HG03045 (cell line): ENCODE data around the gene SCNM1.
"Not testable (repeated sequence)": the region's sequence is repeated elsewhere in the genome, so short reads cannot be mapped to it uniquely, and the experiment has no call there.

ENCODE experiments used
- ATAC-seq: cut with Tn5 transposase; IDR thresholded peaks from one replicate; pipeline ENCODE4 v1.9.1; 2021; ENCODE audit warnings: mild to moderate bottlenecking, moderate library complexity; ENCODE audit not compliant: unreplicated experiment

Gene SCNM1

DNA sequence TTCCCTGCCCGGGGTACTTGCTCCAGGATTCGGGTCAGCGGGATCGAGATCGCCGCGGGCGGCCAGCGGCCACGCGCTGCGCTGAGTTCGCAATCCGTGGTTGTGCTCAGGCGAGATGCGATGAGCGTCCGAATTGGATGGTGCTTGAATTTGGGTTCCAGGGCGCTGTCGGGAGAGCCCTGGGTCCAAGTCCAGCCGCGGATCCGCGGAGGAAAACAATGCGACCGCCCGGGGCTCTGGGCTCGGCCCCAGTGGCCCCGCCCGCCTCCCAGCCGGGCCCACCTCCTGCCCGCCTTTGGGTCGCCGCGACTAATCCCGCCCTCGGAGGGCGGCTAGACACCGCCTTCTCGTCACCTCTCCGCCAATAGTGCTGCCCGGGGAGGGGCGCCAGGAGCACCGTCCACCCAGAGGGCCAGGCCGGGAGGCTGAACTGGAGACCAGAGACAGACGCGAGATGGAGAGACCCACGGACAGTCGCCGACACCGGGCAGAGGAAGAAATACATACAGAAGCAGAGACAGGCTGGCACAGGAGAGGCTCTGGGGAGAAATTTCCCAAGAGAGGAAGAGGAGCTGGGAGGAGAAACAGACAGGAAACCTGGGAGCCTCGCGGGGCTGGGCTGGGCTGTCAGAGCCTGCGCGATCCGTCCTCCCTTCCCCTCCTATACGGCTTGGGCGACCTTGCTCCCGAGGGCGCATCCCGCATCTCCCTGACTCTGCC lies 19.4 kb upstream of the SCNM1 start, which contains the start of gene SEMA6C:
Gene SEMA6C, minus strand, starts transcription at position 220 of the 720 bp plus-strand sequence. CDS start 4,010 bp downstream, outside the sequence.
- peak; percentile 96 for ATAC-seq

DNA sequence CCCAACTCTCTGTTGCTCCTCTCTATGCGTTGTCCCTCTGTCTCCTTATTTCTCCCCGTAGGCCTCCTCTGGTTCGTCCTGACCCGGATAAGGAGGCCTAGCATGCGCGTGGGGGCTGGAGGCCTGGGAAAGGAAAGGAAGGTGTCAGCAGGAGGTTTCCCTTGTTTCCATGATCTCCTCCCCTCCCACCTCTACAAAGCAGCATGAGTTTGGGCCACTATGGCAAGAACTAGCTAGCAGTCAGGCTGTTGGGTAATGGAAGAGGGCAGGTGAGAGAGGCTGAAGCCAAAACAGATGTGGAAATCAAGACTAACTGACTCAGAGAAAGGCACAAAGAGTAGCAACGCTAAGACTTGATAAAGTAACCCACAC lies 18.8 kb upstream of the SCNM1 start:
- no peak for ATAC-seq

DNA sequence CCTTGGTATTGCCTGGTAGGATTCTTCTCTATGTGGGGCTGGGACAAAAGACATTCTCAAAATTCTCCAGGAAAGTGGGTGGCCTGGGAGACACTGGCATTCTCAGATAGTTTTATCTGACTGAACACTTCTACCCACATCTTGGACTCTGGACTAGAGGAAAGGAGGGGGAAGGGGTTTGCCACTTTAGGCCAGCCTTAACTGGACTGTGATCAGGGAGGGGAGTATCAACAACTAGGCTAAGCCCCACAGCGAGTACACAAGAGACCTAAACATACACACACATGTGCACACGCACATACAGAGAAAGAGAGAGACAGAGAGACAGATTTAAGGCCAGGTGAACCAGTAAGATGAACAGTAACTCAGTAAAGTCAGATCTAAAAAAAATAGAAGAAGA lies 18.3 kb upstream of the SCNM1 start:
- no peak for ATAC-seq

DNA sequence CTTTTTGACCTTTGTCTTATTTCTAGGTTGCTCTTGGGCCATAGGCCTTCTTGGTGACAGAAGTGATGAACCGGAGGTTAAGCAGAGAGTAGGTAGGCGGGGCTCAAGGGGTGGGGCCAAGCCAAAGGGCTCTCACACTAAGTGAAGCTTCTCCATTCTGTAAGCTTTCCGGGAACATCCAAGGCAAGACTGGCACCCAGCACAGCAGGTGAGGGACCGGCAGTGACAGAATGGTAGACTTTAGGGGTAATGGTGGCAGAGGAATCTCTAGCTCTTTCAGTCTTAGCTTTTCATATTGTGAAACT lies 9.5 kb upstream of the SCNM1 start, which contains the start of gene TNFAIP8L2:
Gene TNFAIP8L2, plus strand, starts transcription at position 135 of the 305 bp plus-strand sequence. CDS start 2,049 bp downstream, outside the sequence.
- ATAC-seq: peak; percentile 73

DNA sequence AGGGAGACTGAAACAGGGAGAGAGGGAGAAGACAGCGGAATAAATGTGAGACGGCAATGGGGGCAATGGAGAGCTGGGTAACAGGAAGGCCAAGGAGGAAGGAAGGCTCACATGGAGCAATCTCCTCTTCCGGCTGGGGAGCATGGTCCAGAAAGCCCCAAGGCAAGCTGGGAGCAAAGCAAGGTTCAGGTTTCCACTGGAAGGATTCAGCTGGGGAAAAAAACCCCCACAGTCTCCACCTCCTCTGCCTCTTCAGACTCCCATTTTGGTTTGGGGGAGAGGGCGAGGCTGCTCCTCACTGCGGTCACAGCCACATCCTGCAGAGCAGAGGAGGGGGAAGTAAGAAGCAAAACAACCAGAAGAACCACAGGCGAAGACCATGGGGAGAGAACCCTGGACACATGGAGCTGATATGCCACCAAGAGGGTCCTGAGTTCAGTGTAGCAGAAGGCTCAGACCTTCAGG lies 8.8 kb upstream of the SCNM1 start:
- ATAC-seq: no peak

DNA sequence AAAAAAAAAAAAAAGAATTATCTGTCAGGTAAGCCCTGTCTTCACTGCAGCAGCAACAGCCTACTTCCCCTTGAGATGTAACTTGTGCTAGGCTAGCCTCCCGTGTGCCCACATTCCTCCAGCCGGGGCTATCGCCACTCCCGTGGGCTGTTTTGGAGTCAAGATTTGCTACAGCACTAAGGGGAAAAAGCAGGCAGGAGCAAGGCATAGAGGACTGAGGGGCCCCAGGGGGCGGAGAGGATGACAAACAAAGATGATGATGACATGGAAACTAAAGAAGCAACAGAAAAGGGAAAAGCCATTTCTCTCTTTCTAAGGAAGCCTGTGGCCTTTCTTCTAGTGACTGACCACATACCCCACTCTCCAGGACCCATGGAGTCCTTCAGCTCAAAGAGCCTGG lies 7.6 kb upstream of the SCNM1 start:
- no peak for ATAC-seq

DNA sequence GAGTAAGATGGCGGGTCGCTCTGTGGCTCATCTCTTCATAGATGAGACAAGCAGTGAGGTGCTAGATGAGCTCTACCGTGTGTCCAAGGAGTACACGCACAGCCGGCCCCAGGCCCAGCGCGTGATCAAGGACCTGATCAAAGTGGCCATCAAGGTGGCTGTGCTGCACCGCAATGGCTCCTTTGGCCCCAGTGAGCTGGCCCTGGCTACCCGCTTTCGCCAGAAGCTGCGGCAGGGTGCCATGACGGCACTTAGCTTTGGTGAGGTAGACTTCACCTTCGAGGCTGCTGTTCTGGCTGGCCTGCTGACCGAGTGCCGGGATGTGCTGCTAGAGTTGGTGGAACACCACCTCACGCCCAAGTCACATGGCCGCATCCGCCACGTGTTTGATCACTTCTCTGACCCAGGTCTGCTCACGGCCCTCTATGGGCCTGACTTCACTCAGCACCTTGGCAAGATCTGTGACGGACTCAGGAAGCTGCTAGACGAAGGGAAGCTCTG lies 7.1 kb upstream of the SCNM1 start:
- no peak for ATAC-seq

DNA sequence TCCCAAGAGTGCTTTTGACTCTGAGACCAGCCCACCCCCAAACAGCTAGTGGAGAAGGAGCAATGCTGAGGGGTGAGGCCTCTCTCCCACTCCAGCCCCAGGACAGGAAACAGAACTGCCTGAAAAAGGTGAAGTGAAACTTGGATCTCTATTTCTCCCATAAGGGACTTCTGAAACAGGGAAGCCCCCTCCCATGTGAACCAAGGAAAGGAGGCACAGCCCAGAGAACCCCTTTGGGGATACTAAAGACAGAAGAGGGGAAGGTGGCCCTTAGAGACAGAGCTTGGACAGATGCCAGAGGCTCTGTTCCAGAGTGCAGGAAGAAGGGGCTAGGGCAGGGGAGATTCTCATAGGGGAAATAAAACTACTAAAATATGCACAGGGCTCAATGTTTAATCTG lies 6.6 kb upstream of the SCNM1 start:
- ATAC-seq: no peak

DNA sequence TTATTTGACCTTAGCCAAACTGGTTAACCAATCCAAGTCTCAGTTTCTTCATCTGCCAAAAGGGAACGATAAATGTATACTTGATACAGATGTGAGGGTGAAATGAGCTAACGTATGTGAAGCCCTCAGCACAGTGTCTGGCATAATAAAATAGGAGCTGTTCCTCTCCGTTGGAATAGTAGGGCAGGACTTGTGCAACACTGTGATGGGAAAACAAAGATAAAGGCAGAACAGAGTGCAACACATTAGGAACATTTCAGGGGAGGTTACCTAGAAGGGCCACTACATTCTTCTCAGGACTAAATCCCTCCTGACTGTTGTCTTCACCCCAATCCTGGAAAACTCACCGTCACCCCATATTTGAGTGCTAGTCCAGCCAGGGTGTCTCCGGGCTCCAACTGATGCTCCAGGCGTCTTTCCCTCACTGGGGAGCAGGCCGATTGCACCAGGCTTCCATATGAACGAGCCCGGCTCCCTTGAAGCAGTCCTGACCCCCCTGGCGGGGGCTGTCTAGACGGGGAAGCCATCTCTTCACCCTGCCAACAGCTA lies 1.1 kb upstream of the SCNM1 start:
- no peak for ATAC-seq

DNA sequence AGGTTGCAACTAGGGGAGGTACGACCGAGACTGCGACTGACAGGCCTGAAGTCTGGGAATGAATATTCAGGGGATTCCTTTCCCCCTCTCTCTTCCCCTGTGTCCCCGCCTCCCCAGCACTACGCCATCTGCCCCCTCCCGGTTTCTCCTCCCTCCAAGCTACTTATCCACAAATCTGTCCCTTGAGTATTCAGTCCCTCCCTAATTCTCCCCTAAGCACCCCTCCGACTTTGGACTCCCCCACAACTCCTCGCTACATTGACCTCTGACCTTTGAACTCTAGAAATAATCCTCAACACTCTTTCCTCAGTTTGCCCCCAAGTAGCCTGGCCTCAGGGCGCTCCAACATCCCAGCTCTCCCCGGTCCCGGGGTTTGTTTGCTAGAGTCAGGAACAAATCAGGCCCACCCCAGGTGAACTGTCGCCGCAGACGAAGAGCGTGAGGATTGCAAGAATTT lies 635 bp upstream of the SCNM1 start:
- ATAC-seq: no peak

DNA sequence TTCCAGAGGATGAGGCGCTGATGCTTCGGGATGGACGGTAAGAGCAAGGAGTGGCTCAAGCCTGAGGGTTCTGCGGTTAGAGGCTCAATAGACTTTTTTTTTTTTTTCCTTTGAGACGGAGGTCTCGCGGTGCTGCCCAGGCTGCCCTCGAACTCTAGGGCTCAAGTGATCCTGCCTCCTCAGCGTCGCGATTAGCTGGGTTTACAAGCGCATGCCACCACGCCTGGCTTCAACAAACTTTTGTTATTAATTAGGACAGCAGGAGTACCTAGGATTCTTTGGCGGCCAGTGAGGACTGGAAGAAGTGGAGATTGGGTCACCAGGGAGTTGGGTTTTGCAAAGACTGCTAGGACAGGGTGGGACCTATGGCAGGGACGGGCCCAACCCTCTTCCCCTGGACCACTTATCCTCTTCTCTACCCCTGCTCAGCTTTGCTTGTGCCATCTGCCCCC lies 587 bp downstream of the SCNM1 start:
- no peak for ATAC-seq

DNA sequence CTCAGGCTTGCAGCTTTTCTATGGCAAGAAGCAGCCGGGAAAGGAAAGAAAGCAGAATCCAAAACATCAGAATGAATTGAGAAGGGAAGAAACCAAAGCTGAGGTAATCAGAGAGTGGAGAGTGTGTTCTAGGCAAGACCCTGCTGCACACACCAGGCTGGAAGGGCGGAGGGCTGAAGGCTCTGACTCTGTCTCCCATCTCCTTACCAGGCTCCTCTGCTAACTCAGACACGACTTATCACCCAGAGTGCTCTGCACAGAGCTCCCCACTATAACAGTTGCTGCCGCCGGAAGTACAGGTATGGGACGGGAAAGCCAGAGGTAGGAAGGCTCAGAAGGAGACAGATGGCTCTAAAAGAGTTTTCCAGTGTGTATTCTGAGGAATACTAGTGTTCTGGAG lies 1.2 kb downstream of the SCNM1 start:
- ATAC-seq: no peak

DNA sequence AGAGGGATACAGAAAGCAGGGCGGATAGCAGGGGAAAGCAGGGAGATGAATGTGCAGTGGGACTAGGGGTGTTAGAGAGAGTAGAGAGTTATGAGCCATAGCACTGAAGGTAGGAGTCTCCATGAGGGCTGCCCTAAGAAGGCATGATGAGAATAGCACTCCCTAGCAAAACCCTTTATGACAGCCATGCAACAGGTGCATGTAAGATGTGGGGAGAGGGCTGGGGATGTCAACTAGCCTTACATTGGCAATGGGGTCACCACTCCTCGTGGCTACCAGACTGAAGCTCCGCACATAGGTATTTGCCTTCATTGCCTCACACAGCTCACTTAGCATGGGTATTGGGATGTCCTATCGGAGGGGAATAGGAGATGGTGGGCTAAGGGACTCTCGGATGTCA lies 5.2 kb downstream of the SCNM1 start:
- ATAC-seq: no peak

DNA sequence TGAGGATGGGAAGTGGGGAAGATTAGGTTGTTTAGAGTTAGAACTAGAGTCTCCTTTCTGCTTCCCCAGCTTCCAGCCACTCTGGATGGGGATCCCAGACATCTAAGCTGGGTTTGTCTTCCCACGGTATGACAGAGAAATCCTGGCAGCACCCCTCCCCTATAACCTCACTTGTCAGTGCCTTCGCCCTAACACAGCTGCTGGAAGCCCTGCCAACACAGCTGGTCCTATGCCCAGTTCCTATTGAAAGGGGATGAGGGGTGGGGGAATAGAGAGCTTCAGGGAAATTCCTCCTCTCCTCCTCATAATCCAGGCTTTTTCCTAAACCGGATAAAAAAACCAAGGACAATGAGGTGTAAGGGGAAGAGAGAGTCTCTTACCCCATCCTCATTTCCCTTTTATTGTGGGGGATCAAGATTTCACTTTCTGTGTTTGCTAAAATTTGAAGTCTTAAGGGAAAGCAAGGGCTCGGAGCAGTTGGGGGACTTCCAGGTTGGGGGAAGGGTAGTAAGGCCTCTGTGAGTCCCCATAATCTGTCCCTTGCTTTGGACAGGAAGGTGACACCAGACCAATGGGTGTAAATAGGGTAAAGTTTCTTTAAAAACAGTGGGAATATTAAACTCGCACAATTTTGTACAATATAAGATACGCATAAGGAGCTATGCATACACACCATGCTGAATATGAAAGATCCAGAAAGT lies 9.2 kb downstream of the SCNM1 start:
- ATAC-seq: no peak

DNA sequence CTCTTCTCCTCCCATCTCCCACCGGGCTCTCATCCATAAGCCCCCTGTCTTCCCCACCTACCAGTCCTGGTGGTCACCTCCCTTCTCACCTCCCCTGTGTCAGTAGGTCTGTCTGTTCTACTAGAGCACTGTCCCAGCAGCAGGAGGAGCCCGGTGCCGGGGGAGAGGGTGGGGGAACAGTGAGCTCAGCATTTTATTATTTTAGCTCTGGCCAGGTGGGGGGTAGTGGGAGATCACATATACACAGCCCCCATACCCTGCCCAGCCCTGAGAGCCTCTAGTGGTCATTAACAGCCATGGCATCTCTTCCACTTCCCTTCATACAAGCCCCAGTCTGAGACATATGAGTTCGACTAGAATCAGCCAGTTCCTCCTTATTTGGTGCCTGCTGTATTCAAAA lies 9.9 kb downstream of the SCNM1 start, which contains the start of gene TMOD4:
Gene TMOD4, minus strand, starts transcription at position 119 of the 400 bp plus-strand sequence. CDS start 1,106 bp downstream, outside the sequence.
- ATAC-seq: no peak

DNA sequence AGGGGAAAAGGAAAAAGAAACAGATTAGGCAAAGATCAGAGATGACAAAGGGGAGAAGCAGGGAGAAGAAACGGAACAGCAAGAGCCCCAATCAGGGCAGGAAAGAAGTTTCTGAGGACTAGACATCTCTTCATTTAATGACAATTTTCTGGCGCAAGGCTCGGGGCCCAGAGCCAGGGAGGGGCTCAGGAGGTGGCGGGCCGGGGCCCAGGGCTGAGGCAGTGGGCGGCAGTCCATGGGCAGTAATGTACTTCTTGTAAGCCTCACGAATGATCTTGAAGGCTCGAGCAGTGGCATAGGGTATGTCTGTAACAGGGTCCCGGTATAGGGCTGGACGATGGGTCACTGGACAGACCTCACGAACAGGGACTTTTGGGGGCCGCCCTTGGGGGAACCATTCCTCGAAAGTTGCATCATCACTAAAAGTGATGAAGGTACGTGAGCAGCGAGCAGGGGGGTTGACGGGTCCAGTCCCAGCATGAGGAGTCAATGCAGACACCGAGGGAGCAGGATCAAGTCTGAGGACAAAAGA lies 10.6 kb downstream of the SCNM1 start:
- no peak for ATAC-seq

DNA sequence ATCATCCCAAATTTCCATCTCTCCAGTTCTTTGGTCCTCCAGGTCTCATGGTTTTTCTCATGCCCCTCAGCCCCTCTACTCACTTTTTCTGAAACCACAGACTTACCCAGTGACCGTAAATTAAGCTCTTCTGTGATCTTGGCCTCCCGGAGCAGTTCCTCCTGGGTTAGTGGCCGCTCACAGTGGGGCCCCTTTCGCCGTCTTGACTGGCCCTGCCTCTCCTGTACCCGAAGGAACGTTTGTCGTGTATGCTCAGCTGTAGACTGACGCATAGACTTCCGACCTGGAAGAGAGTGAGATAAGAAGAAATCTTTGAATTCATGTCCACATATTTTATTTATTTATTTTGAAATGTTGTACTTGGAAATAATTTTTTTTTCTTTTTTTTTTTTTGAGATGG lies 18.3 kb downstream of the SCNM1 start:
- no peak for ATAC-seq

DNA sequence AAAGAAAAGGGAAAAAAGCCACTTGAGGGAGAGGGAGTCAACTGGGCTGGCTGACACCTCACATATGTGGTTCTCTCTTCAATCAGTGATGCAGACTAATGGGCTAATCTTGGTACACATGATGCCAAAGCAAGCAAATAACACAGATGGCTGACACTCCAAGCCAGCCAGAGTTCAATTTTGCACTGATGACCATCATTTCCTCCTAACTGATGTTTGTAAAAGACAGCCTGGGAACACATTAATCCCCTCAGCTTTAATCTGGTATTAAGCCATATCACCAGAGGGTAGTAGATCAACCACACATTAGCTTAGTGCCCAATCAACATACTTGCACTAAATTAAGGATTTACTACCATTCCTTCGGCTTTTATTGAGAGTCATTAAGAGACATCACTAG lies 21.3 kb downstream of the SCNM1 start:
- ATAC-seq: no peak

DNA sequence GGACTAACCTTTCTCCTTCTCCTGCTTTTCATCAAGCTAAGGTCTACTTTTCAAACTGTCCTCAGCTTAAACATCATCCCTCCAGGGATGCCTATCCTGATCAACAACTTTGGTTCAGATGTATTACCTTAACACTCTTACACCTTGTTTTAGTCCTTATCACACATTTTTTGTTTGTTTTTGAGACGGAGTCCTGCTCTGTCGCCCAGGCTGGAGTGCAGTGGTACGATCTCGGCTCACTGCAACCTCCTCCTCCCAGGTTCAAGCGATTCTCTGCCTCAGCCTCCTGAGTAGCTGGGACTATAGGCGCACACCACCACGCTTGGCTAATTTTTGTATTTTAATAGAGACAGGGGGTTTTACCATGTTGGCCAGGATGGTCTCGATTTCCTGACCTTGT lies 22.7 kb downstream of the SCNM1 start:
- not testable (repeated sequence) for ATAC-seq

DNA sequence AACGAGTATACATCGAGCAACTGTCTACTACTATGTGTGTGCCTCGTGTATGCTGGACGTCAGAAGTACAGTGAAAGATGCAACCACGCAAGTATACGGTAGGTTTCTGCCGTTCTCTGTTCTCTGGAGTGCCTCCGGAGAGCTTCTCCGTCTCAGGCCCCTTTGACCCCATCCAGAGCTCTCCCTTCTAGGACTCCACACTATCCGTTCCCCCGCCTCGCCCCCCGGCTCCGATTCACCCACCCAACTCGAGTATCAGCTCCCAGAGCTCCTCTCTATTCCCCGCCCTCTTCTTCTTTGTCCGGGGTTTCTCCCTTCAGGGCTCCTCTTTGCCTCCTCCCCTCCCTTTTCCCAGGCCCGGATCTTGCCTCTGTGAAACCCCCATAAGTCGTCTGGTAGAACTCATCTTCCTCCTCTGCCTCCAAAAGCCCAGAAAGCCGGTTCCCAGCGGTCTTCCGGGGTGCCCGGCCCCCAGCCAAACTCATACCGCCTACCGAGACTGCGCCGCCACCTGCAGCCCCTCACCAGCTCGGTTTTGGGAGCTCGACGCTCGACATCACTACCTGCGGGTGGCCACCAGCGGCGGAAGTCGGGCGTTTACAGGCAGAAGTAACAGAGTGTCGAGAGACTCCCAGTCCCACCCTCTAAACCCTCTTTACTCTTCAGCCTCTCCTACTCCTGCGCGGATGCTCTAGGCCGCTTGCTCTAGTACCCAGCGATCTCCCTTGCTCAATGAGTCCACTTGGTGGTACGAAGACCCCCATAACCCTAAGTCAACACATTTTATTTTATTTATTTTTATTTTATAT lies 23.9 kb downstream of the SCNM1 start, which contains the start of gene VPS72:
Gene VPS72, minus strand, starts transcription at position 561 of the 809 bp plus-strand sequence. Its CDS starts 76 bp downstream, at position 485.
- ATAC-seq: peak; percentile 79
